HepG2 (cell line): ENCODE measurements around the gene ZNRF3. TPM values are rescaled to one million over a fixed set of nuclear protein-coding genes. Genes with fewer than 3 reads are reported as not detected.

Experiments
- ATAC-seq: fragments of 200-7000 bp; cut with Tn5 transposase; 3 replicates; pipeline ENCODE4 v1.9.1; 2020; ENCODE audit warnings: mild to moderate bottlenecking, moderate library complexity
- BruUV-seq: library from RNA; stranded (reverse); fragments of 400-500 nt; replicated peaks from 2 replicates; lab custom pipeline; 2021; lab: Mats Ljungman, UMichigan
- CTCF ChIA-PET: fragments of 300-600 bp; formaldehyde crosslinking; extraction: SDS; loops from one replicate; lab custom pipeline; 2021; ENCODE audit warnings: low total read pairs, inconsistent platforms, low intra/inter-chr PET ratio; lab: Yijun Ruan, JAX
- POLR2A ChIA-PET: fragments of 350-600 bp; sonication (Branson Sonifier 250); formaldehyde crosslinking; loops from one replicate; lab custom pipeline; 2020; ENCODE audit warnings: antibody characterized with exemption, inconsistent platforms; lab: Yijun Ruan, JAX
- DNase-seq: peaks from one replicate; pipeline ENCODE4 v3.0.0-alpha.2; 2015; ENCODE audit warnings: low spot score
- FAIRE-seq: peaks from 3 replicates; lab custom pipeline; 2011; peaks lifted over from hg19 to GRCh38; lab: Jason Lieb, UNC
- H2AFZ ChIP-seq: one replicate; pipeline ENCODE4 v1.6.1; 2011; ENCODE audit warnings: low read length, inconsistent platforms
- H3K27ac ChIP-seq: fragments of 300-600 bp; 3 replicates; pipeline ENCODE4 v1.8.0; 2011; ENCODE audit warnings: mixed run types, mild to moderate bottlenecking, mixed read lengths, low read length, inconsistent platforms; ENCODE audit not compliant: insufficient read depth; ENCODE audit errors: extremely low read length
- H3K27me3 ChIP-seq, 2 experiments: fragments of 200-600 bp in 1 of 2; 2 replicates in 1 of 2; 3 replicates in 1 of 2; pipeline versions ENCODE4 v1.6.0 to v1.8.0; 2011; ENCODE audit warnings: low read length in 2 of 2, mild to moderate bottlenecking in 2 of 2, moderate library complexity in 2 of 2, inconsistent platforms in 1 of 2; ENCODE audit not compliant: insufficient read depth in 2 of 2, control insufficient read depth in 1 of 2
- H3K36me3 ChIP-seq, 2 experiments: fragments of 200-600 bp in 1 of 2; replicated peaks in 1 of 2; 2 replicates in 1 of 2; 3 replicates in 1 of 2; pipeline versions ENCODE4 v1.5.1 to v1.8.0; 2011; ENCODE audit warnings: low read length in 2 of 2, inconsistent platforms in 1 of 2; ENCODE audit not compliant: insufficient read depth in 2 of 2, control insufficient read depth in 1 of 2
- H3K4me1 ChIP-seq: 2 replicates; pipeline ENCODE4 v1.5.1; 2012; ENCODE audit warnings: low read length, inconsistent platforms; ENCODE audit not compliant: insufficient read depth
- H3K4me2 ChIP-seq: 2 replicates; pipeline ENCODE4 v1.6.0; 2011; ENCODE audit warnings: low read depth, low read length, inconsistent platforms
- H3K4me3 ChIP-seq, 3 experiments: fragments of 200-600 bp in 1 of 3; sonication (generic), shearing (Covaris generic) in 1 of 3; replicated peaks in 1 of 3; 2 replicates each; pipeline ENCODE4 v1.5.1; 2011 to 2016; ENCODE audit warnings: low read length in 3 of 3, inconsistent platforms in 2 of 3, low read depth in 2 of 3, mild to moderate bottlenecking in 2 of 3, control low read depth in 1 of 3, mixed read lengths in 1 of 3; ENCODE audit not compliant: insufficient read depth in 1 of 3
- H3K79me2 ChIP-seq: one replicate; pipeline ENCODE4 v1.6.1; 2011; ENCODE audit warnings: low read length, inconsistent platforms; ENCODE audit not compliant: insufficient read depth
- H3K9ac ChIP-seq: 2 replicates; pipeline ENCODE4 v1.6.0; 2011; ENCODE audit warnings: mild to moderate bottlenecking, low read depth, low read length, inconsistent platforms; ENCODE audit not compliant: insufficient read depth
- H3K9me3 ChIP-seq: 2 replicates; pipeline ENCODE4 v1.5.1; 2012; ENCODE audit warnings: mild to moderate bottlenecking, low read length
- H4K20me1 ChIP-seq: 2 replicates; pipeline ENCODE4 v1.6.0; 2011; ENCODE audit warnings: inconsistent platforms, mild to moderate bottlenecking, low read length, moderate library complexity; ENCODE audit not compliant: insufficient read depth
- AGO1 ChIP-seq: fragments of 200-400 bp; formaldehyde crosslinking; IDR thresholded peaks from 2 replicates; pipeline ENCODE4 v1.6.1; 2017; ENCODE audit warnings: mild to moderate bottlenecking, low read depth, low read length, moderate library complexity; ENCODE audit not compliant: poor library complexity, severe bottlenecking
- ATF1 ChIP-seq: IDR thresholded peaks from 2 replicates; pipeline ENCODE4 v1.6.1; 2016; ENCODE audit warnings: mild to moderate bottlenecking, control low read depth
- GFI1 ChIP-seq: sonication (generic); formaldehyde crosslinking; IDR thresholded peaks from 2 replicates; pipeline ENCODE4 v1.5.0; 2020; ENCODE audit warnings: missing genetic modification reagents, mild to moderate bottlenecking, borderline replicate concordance
- GLI4 ChIP-seq: sonication (generic); formaldehyde crosslinking; IDR thresholded peaks from 2 replicates; pipeline ENCODE4 v1.5.1; 2020; ENCODE audit warnings: missing genetic modification reagents, mild to moderate bottlenecking, moderate library complexity, borderline replicate concordance
- JDP2 ChIP-seq: sonication (generic); formaldehyde crosslinking; IDR thresholded peaks from 2 replicates; pipeline ENCODE4 v1.8.1; 2022; ENCODE audit warnings: missing genetic modification reagents, borderline replicate concordance
- MTF1 ChIP-seq: sonication (generic); formaldehyde crosslinking; IDR thresholded peaks from 2 replicates; pipeline ENCODE4 v1.5.0; 2020; ENCODE audit warnings: missing genetic modification reagents
- PPARG ChIP-seq: conservative IDR thresholded peaks from 2 replicates; pipeline ENCODE4 v1.6.1; 2016; ENCODE audit warnings: missing biosample characterization, missing genetic modification reagents
- SALL2 ChIP-seq: sonication (generic); formaldehyde crosslinking; IDR thresholded peaks from 2 replicates; pipeline ENCODE4 v1.8.1; 2023; ENCODE audit warnings: mild to moderate bottlenecking, missing genetic modification reagents, inconsistent platforms
- SETDB1 ChIP-seq: sonication (generic); formaldehyde crosslinking; IDR thresholded peaks from 2 replicates; pipeline ENCODE4 v1.5.1; 2020; ENCODE audit warnings: missing genetic modification reagents, mild to moderate bottlenecking, borderline replicate concordance
- SSRP1 ChIP-seq: IDR thresholded peaks from 2 replicates; pipeline ENCODE4 v1.6.1; 2016; ENCODE audit warnings: control low read depth
- ZFP36L1 ChIP-seq: sonication (generic); formaldehyde crosslinking; IDR thresholded peaks from 2 replicates; pipeline ENCODE4 v1.8.0; 2022; ENCODE audit warnings: mild to moderate bottlenecking, missing genetic modification reagents, moderate library complexity
- ZNF468 ChIP-seq: sonication (generic); formaldehyde crosslinking; IDR thresholded peaks from 2 replicates; pipeline ENCODE4 v1.8.0; 2022; ENCODE audit warnings: mild to moderate bottlenecking, moderate library complexity, missing genetic modification reagents
- ZNF562 ChIP-seq: sonication (generic); formaldehyde crosslinking; IDR thresholded peaks from 2 replicates; pipeline ENCODE4 v1.8.0; 2022; ENCODE audit warnings: missing genetic modification reagents, borderline replicate concordance
- ZNF652 ChIP-seq: IDR thresholded peaks from 2 replicates; pipeline ENCODE4 v1.6.1; 2016; ENCODE audit warnings: low read depth, borderline replicate concordance
- ZNF660 ChIP-seq: sonication (generic); formaldehyde crosslinking; IDR thresholded peaks from 2 replicates; pipeline ENCODE4 v1.5.1; 2020; ENCODE audit warnings: mild to moderate bottlenecking, low read depth, missing genetic modification reagents, borderline replicate concordance
- WGBS: methylation state at CpG from one replicate; pipeline ENCODE4 v1.1.6; 2017; ENCODE audit warnings: low lambda C conversion rate; 5-methylcytosine and 5-hydroxymethylcytosine counted together
- in situ Hi-C: cut with HindIII; loops from 2 replicates; pipeline ENCODE4 v1.10.0; 2017; ENCODE audit warnings: low pct_unique_long_range_greater_than_20kb; ENCODE audit not compliant: extremely low pct_ligation_motif_present
- intact Hi-C: fragments of 100-400 bp; cut with micrococcal nuclease; formaldehyde crosslinking; loops from one replicate; pipeline ENCODE4 v1.10.0; 2022; ENCODE audit not compliant: unreplicated experiment
- polyA plus RNA-seq, 8 experiments: library from polyadenylated mRNA; depleted of rRNA in 3 of 8; stranded (reverse) in 7 of 8; unstranded in 1 of 8; fragments of >200 nt; fragmentation: Illumina TruSeq in 4 of 8; extraction: Trizol in 4 of 8; gene quantifications; 2 replicates each; pipeline versions ENCODE4 v1.2.1 to v1.2.3, GENCODE V29; 2011 to 2016; ENCODE audit warnings: low read depth in 4 of 8, missing spikeins in 1 of 8, mixed read lengths in 1 of 8; ENCODE audit not compliant: insufficient read depth in 1 of 8
- total RNA-seq, 5 experiments: library from RNA; depleted of rRNA; stranded (reverse); fragments of >200 nt; fragmentation: Illumina TruSeq; extraction: Trizol; gene quantifications; 2 replicates each; pipeline ENCODE4 v1.2.3, GENCODE V29; 2016; ENCODE audit warnings: low read depth in 1 of 5
- TF ChIP-seq, protein P1 (sequence below): sonication (generic); formaldehyde crosslinking; IDR thresholded peaks from 2 replicates; pipeline ENCODE4 v1.9.0; 2022; ENCODE audit warnings: low read depth, missing genetic modification reagents
- TF ChIP-seq, protein P2 (sequence below): sonication (generic); formaldehyde crosslinking; IDR thresholded peaks from 2 replicates; pipeline ENCODE4 v1.5.0; 2020; ENCODE audit warnings: missing genetic modification reagents, mild to moderate bottlenecking, borderline replicate concordance

ZNRF3 gene
- total and polyA plus RNA-seq, 2 of the 13 experiments (the other 11 are each of a cell fraction or from before 2014, with no cell fraction given): 20.3 to 36.7 TPM

DNA sequence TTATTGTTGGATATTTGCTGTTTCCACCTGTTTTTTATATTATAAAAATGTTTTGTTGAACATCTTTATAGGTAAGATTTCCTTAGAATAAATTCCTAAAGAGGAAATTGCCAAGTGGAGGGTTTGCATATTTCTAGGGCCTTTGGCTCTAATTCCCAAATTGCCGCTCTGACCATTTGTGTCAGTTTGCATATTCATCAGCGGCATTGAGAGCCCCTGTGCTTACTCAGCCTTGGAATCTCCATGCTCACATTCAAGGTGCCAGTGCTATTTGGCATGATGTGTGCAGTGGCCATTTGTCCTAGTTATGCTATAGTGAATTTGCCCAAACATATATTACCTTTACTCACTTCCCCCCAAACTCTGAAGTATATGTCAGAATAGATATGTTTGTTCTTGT lies 214.9 kb downstream of the ZNRF3 start:
- no peak for FAIRE-seq
- TF ChIP-seq GFI1 (no peak), ZNF660 (CRISPR knock-in tag) (no peak), ZNF468 (no peak), JDP2 (CRISPR knock-in tag) (no peak), ZNF562 (CRISPR knock-in tag) (no peak), ATF1 (CRISPR knock-in tag) (no peak), SSRP1 (no peak), GLI4 (CRISPR knock-in tag) (no peak), ZNF652 (CRISPR knock-in tag) (no peak), AGO1 (no peak), ZFP36L1 (CRISPR knock-in tag) (no peak), SETDB1 (no peak), PPARG (no peak), MTF1 (CRISPR knock-in tag) (no peak), SALL2 (CRISPR knock-in tag) (no peak)
- TF ChIP-seq, protein P1, sequence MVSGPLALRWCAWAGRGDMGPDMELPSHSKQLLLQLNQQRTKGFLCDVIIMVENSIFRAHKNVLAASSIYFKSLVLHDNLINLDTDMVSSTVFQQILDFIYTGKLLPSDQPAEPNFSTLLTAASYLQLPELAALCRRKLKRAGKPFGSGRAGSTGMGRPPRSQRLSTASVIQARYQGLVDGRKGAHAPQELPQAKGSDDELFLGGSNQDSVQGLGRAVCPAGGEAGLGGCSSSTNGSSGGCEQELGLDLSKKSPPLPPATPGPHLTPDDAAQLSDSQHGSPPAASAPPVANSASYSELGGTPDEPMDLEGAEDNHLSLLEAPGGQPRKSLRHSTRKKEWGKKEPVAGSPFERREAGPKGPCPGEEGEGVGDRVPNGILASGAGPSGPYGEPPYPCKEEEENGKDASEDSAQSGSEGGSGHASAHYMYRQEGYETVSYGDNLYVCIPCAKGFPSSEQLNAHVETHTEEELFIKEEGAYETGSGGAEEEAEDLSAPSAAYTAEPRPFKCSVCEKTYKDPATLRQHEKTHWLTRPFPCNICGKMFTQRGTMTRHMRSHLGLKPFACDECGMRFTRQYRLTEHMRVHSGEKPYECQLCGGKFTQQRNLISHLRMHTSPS: no peak
- TF ChIP-seq, protein P2, sequence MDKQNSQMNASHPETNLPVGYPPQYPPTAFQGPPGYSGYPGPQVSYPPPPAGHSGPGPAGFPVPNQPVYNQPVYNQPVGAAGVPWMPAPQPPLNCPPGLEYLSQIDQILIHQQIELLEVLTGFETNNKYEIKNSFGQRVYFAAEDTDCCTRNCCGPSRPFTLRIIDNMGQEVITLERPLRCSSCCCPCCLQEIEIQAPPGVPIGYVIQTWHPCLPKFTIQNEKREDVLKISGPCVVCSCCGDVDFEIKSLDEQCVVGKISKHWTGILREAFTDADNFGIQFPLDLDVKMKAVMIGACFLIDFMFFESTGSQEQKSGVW (CRISPR knock-in tag): no peak
- no peak overlapping the region for H3K4me2 ChIP-seq
- H2AFZ ChIP-seq: no peak overlapping the region
- no TSS peak for BruUV-seq
- H3K4me1 ChIP-seq: peaks cover 43% of the 10 kb centered on the region
- H3K4me3 ChIP-seq: no peak overlapping the region
- in situ Hi-C loops (no loop called here), intact Hi-C loops (no loop called here)
- ChIA-PET CTCF (no interaction called here), POLR2A (no interaction called here)
- H3K27ac ChIP-seq: no peak overlapping the region
- DNase-seq: no peak
- no peaks in the 10 kb centered on the region for H3K9me3 ChIP-seq
- no peaks in the 10 kb centered on the region for H3K27me3 ChIP-seq
- H3K79me2 ChIP-seq: no peaks in the 10 kb centered on the region
- 100% methylated on average over 2 of the region's 2 CpGs for WGBS
- H4K20me1 ChIP-seq: peaks cover 7% of the 10 kb centered on the region; the same call in 1 of the 2 replicates
- H3K9ac ChIP-seq: no peak overlapping the region
- no peak for ATAC-seq
- no peaks in the 10 kb centered on the region; a peak in 1 of 5 replicates for H3K36me3 ChIP-seq
